GM20431 (cell line): Measurements from ENCODE around the gene TMEM203.

Source experiments
- in situ Hi-C: fragments of 300-500 bp; cut with MseI, MboI; formaldehyde crosslinking; loops from one replicate; pipeline ENCODE4 v1.15.0; 2020; ENCODE audit warnings: low sequenced_read_pairs; ENCODE audit not compliant: unreplicated experiment

TMEM203 gene

DNA sequence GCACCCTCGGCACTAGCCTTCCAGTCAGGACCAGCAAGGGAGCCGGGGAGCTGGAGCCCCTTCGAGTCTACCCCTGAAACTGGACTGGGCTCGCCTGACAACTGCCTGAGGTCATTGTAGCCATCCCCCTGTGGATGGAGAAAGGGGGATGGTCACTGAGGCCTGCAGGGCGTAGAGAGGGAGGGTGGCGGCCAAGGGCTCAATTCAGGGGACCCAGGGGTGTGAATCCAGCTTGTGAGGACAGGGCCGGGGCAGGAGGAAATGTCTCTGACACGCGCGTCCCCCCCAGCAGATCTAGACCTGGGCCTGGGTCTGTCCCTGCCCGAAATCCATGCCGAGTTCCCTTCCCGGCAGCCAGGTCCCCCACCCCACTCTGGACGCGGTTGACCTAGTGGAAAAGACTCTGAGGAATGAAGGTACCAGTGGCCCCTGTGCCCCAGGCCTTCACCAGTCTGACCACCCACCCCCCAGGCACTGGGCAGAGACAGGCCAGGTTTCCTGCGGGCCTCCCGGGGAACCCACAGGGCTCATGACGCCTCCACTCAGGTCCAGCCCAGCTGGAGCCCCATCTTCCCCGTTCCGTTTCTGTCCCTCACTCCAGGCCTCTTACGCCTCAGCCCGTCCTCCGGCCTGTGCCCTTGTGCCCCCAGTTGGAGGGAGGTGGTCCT, 26.1 kb upstream of the TMEM203 start:
- in situ Hi-C loops, result loop anchor here (10.0 kb wide), 1 partner anchor 127 kb away; no protein-coding TSS in a partner anchor

DNA sequence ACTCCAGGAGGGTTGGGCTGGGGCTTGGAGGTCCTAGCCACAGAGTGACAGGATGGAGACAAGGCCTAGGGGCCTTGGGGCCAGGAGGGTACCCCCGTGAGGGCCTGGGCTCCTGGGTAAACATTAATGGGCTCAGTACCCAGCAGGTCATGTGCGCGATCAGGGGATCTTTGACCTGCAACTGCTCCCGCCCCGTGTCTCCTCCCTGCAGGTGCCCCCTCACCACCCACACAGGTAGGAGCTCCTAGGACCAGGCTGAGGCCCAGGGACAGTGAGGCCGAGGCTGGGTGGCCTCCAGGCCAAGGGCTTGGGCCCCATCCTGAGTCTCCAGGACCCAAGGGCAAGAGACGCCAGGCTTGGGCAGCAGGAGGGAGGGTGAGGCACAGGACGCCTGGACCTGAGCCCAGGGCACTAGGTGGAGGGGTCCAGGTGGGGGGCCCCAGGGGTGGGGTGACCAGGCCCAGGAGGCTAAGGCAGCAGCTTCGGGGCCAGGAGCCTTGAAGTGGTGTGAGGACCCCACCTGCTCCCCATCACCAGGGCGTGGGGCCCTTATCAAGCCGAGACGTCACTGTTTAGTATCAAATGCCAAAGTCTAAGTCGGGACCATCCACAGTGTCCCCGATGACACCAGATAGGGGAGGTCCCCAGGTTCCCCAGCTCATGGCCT, 25.4 kb upstream of the TMEM203 start, which contains the start of gene SLC34A3:
Gene SLC34A3 (plus strand): TSS at position 197 of the 667 bp plus-strand sequence. CDS start 802 bp downstream, outside the sequence.
- in situ Hi-C loops, result loop anchor here (10.0 kb wide), 1 partner anchor 126 kb away; no protein-coding TSS in a partner anchor

- in situ Hi-C loops, result loop anchor here (10.0 kb wide), 2 partner anchors 105 to 125 kb away; no protein-coding TSS in a partner anchor
Measured at GRCh38 chr9:137229903-137230704, 24.7 kb upstream of the TMEM203 start.

DNA sequence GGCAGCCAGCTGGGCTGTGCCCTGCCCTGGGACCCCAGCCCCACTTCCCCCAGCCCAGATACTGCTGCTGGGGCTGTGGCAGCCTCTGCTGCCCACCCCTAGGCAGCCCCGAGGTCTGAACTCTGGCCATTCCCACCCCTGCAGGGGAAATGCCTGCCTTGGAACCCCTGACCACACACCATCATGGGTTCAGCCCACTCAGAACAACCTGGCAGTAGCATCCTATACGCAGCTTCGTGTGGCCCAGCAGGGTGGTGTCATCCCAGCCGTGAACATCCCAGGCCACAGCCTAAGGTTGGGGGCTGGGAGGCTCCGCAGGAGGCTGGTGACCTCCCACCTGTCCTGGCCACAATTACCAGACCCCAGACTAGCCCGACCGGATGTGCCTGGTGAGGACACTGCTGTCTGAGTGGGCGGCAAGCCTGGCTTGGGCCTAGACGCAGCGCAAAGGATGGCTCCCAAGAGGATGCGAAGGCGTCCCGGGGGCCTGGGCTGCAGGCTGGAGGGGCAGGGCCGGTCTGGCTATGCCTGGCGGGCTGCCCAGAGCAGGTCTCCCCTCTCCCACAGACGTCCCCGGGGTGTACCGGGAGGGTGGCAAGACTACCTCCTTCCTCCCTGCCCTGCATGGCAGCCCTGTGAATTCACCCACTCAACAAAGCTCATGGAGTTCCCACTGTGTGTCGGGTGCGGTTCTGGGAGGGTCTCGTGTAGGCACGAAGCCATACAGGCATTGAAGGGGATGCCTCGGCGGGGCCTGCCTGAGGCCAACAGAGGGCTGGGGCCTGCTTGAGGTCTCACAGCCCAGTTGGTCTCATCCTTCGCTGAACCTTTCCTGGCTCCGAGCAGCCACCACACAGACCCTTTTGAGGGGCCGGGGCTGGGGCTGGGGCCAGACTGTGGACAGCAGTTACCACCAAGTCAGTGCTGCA, 23.8 kb upstream of the TMEM203 start:
- in situ Hi-C loops, result loop anchor here (10.0 kb wide), 1 partner anchor 104 kb away; no protein-coding TSS in a partner anchor

DNA sequence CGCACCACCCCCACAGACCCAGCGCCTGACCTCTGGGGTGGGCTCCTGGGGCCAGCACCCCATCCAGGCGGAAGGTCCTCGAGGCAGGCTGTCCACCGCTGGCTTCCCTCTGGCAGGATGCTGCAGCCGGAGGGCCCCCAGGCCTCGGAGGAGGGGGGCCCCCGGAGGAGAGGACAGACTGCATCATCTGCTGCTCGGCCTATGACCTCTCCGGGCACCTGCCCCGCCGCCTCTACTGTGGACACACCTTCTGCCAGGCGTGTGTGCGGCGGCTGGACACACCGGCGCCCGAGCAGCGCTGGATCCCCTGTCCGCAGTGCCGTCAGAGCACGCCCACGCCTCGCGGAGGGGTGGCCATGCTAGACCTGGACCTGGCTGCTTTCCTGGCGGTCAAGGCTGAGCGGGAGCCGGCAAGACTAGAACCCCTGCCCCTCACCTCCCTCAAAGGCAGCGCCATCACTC, 23.1 kb upstream of the TMEM203 start:
- in situ Hi-C loops, result loop anchor here (10.0 kb wide), 1 partner anchor 104 kb away; no protein-coding TSS in a partner anchor

DNA sequence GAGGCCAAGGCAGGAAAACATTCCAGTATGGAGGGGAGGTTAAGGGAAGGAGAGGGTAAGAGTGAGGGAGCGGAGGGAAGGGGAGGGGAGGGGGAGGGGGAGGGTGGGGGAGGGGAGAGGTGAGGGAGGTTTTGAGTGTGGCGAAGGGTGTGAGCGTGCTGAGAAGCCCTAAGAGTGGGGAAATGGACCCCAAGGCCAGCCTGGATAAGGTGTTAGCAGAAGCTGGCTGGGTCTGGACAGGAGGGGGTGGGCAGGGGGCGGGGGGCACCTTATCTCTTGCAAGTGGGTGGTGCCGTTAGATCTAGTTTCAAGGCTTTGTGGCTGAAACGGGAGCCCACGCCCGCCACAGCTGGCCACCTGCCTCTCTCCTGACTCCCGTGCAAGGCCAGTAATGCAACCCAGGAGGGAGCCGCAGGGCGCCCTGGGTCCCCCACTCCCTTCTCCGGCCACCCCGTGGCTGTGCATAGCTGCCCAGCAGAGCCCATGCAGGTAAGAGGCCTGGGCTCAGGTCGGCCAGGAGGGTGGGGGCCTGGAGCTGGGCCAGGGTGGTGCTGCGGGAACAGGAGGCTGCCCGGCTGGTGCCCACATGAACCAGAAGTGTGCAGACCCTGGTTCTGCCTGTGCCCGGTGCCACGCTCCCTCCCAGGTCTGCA, 22.5 kb upstream of the TMEM203 start:
- in situ Hi-C loops, result loop anchor here (10.0 kb wide), 1 partner anchor 103 kb away; no protein-coding TSS in a partner anchor

GRCh38 chr9:137227054-137227852, 21.8 kb upstream of the TMEM203 start, which contains the start of gene RNF224:
TSS of gene RNF224 (plus strand) at chr9:137227502. CDS start at chr9:137228336, 834 bp downstream.
- in situ Hi-C loops, result loop anchor here (10.0 kb wide), 1 partner anchor 102 kb away; no protein-coding TSS in a partner anchor

DNA sequence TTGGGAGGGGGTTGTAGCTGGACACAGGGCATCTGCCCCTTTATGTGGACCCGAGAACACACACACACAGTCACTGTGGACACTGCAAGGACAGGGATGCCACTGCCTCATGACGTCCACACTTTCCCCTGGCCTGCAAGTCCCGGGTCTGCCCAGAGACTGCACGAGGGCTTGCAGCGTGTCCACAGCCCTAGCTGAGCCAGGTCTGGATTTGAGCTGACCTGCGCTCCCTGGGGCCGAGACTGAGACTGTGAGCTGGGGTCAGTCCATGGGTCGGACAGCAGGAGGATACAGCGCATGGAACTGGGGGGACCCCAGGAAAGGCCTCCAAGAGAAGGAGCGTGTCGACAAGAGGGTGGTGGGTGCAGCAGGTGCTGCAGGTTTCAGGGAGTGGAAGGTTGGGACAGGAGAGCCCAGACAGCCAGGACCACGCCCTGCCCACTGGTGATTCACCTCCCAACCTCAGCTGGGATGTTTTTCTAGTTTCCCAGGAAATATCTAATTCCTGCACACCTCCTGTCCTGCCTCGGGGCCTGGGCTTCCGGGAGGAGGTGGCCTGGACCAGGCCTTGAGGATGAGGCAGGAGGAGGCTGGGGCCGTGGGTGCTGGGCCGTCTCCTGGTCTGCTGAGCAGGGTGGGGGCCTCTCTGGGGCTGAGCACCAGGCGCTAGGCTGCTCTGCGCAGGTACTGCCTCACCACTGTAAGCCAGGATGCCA, 21.0 kb upstream of the TMEM203 start:
- in situ Hi-C loops, result loop anchor here (10.0 kb wide), 1 partner anchor 102 kb away; no protein-coding TSS in a partner anchor

GRCh38 chr9:137225699-137226331, 20.4 kb upstream of the TMEM203 start:
- in situ Hi-C loops, result loop anchor here (10.0 kb wide), 1 partner anchor 101 kb away; no protein-coding TSS in a partner anchor

- in situ Hi-C loops, result loop anchor here (10.0 kb wide), 1 partner anchor 100 kb away; no protein-coding TSS in a partner anchor
Measured at GRCh38 chr9:137224830-137225694, 19.6 kb upstream of the TMEM203 start, which contains the start of gene CYSRT1. TSS of gene CYSRT1 (plus strand) at chr9:137225174. CDS start at chr9:137225622, 448 bp downstream.

DNA sequence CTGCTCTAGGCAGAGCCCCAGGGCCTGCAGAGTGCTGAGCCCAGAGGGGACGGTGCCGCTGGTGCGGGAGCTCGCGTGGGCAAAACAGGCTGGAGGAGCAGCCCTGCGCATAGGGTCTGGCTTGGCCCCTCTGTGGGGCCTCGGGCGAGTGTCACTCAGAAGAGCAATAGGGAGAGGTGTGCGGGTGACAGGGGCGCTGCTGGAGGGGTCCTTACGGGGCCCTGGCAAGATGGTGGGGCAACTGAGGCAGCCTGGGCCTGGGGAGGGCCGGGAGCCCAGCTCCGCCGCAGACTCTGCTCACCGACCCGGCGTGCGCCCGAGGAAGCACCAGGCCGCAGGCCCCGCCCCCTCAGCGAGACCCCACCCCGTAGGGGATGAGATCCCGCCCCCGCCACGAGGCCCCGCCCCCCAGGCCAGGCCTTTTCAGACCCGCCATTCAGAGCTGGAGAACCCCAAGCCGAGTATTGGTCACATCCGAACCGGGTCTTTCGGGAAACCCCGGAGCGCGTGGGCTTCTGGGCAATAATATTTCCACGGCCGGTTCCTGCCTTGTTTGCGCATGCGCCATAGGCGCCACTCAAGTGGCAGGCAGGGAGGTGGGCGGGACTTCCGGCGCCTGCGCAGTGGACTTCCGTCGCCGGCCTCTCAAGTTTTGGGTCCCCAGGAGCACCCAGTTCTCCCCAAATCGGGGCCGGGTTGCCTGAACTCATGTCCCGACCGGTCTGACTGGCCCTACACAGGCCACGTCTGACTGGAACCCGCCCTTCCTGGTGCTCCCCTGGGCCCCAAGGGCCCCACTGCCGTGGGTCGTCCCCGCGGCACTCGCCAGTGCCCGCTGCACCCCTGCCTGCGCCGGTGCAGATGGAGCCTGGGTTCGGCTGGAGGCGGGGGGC, 17.9 kb upstream of the TMEM203 start:
- in situ Hi-C loops, result loop anchor here (10.0 kb wide), 1 partner anchor 99 kb away; no protein-coding TSS in a partner anchor

DNA sequence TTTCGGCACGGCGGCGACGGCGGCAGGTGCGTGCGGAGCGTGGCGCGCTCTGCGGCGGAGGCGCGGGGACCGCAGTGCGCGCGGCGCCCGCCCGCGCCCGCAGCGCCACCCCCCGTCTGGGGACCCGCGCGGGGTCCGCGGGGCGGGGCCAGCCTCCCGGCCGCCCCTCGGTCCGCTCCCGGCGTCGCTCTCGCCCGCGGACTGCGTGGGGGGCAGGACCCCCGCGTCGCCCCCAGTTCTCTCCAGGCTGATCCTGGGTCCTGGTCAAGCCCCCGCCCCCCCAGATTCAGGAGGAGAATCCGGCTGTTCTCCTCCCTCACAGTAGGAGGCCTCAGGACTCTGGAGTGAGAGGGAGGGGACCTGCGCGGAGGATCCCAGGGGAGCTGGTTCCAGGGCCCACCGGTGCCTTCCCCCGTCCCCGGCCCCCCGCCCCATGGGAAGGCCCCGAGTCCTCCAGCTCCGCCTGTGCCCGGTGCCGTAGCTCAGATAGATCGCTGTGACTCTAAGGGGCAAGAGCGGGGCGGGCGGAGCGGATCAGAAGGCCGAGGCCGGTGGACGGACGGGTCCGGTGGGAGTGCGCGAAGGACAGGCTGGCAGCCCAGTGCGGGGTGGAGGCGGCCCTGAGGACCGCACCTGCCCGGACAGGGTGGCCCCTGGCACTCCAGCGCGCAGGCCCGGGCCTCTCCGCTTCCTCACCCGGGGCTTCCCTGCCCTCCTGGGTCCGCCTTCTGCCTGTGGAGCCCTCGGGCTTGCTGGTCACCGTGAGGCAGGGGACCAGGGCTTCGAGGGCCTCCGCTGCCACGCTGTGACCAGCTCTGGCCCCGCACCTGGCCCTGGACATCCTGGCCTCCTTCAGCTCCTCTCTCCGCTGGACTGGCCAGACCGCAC, 17.0 kb upstream of the TMEM203 start, which contains the start of gene RNF208:
Gene RNF208 (minus strand): TSS at position 51 of the 888 bp plus-strand sequence. CDS start 1,028 bp downstream, outside the sequence.
- in situ Hi-C loops, result loop anchor here (10.0 kb wide), 1 partner anchor 98 kb away; no protein-coding TSS in a partner anchor

GRCh38 chr9:137221506-137222111, 16.2 kb upstream of the TMEM203 start:
- in situ Hi-C loops, result loop anchor here (10.0 kb wide), 1 partner anchor 97 kb away; no protein-coding TSS in a partner anchor
